EH (cell line): Measurements from ENCODE around the gene ARSI.
"Not testable (repeated sequence)": the region's sequence is repeated elsewhere in the genome, so short reads cannot be mapped to it uniquely, and the experiment has no call there.

Experiments
- DNase-seq: peaks from one replicate; pipeline ENCODE4 v3.0.0-alpha.2; 2015; ENCODE audit warnings: low read depth

The ARSI gene

GRCh38 chr5:150265870-150266383 lies 36.8 kb downstream of the ARSI start:
- DNase-seq = no peak

GRCh38 chr5:150264667-150265603 lies 37.8 kb downstream of the ARSI start:
- no peak for DNase-seq

- DNase-seq = peak; percentile 93
These were observed 38.7 kb downstream of the ARSI start for GRCh38 chr5:150263801-150264621.

GRCh38 chr5:150263375-150263775 lies 39.3 kb downstream of the ARSI start:
- no peak for DNase-seq

GRCh38 chr5:150262502-150262901 lies 40.2 kb downstream of the ARSI start:
- no peak for DNase-seq

GRCh38 chr5:150261231-150261630 lies 41.5 kb downstream of the ARSI start:
- peak; percentile 58 for DNase-seq

GRCh38 chr5:150258130-150258529 lies 44.6 kb downstream of the ARSI start:
- peak; percentile 34 for DNase-seq

- DNase-seq = no peak
These were observed 45.3 kb downstream of the ARSI start for GRCh38 chr5:150257424-150257823.

- DNase-seq = no peak
These were observed 46.2 kb downstream of the ARSI start for GRCh38 chr5:150256410-150257064.

- peak; percentile 47 for DNase-seq
These were observed 46.9 kb downstream of the ARSI start for GRCh38 chr5:150255659-150256409.

- no peak for DNase-seq
These were observed 47.9 kb downstream of the ARSI start for GRCh38 chr5:150254774-150255173.

GRCh38 chr5:150254363-150254762 lies 48.3 kb downstream of the ARSI start:
- no peak for DNase-seq

GRCh38 chr5:150253416-150254208 lies 49.1 kb downstream of the ARSI start:
- DNase-seq = no peak

GRCh38 chr5:150252489-150252888 lies 50.2 kb downstream of the ARSI start:
- DNase-seq = no peak

GRCh38 chr5:150251504-150251903 lies 51.2 kb downstream of the ARSI start:
- no peak for DNase-seq

- DNase-seq = no peak
These were observed 53.0 kb downstream of the ARSI start for GRCh38 chr5:150249744-150250143.

GRCh38 chr5:150248946-150249345 lies 53.8 kb downstream of the ARSI start:
- no peak for DNase-seq

- DNase-seq = not testable (repeated sequence)
These were observed 54.2 kb downstream of the ARSI start for GRCh38 chr5:150248493-150248892.

- DNase-seq = no peak
These were observed 55.0 kb downstream of the ARSI start for GRCh38 chr5:150247726-150248125.

- DNase-seq = no peak
These were observed 55.9 kb downstream of the ARSI start for GRCh38 chr5:150246835-150247234.

- no peak for DNase-seq
These were observed 56.3 kb downstream of the ARSI start for GRCh38 chr5:150246429-150246828.
